ENCODE data around the gene COMP.

COMP gene

GRCh38 chr19:18759995-18760426 is 31.1 kb downstream of the COMP start:
- no peak for ATAC-seq
- TF ChIP-seq CREB5 (CRISPR knock-in tag; IDR thresholded peaks at IDR 0.05; ENCODE audit: low read depth) = no peak
- TF ChIP-seq TOX (CRISPR knock-in tag; IDR thresholded peaks at IDR 0.05; ENCODE audit: borderline replicate concordance) = no peak
- no peak for TF ChIP-seq ARNTL (CRISPR knock-in tag; IDR thresholded peaks at IDR 0.05; ENCODE audit: borderline replicate concordance, low read depth)
- TF ChIP-seq ZNF70 (CRISPR knock-in tag; IDR thresholded peaks at IDR 0.05) = no peak
- TF ChIP-seq ZNF565 (CRISPR knock-in tag; conservative IDR thresholded peaks at IDR 0.05; ENCODE audit: low read depth) = no peak
- no peak for TF ChIP-seq BACH2 (CRISPR knock-in tag; IDR thresholded peaks at IDR 0.05; ENCODE audit: borderline replicate concordance)
- no peak for TF ChIP-seq ESRRG (CRISPR knock-in tag; IDR thresholded peaks at IDR 0.05)
- TF ChIP-seq ZFP30 (CRISPR knock-in tag; IDR thresholded peaks at IDR 0.05) = no peak
- no peak for TF ChIP-seq OSR1 (CRISPR knock-in tag; IDR thresholded peaks at IDR 0.05)
- TF ChIP-seq CSDC2 (CRISPR knock-in tag; IDR thresholded peaks at IDR 0.05) = no peak
- no peak for TF ChIP-seq TCF4 (CRISPR knock-in tag; IDR thresholded peaks at IDR 0.05; ENCODE audit: borderline replicate concordance)
- no peak for TF ChIP-seq RARB (CRISPR knock-in tag; IDR thresholded peaks at IDR 0.05)
- TF ChIP-seq TSHZ2 (CRISPR knock-in tag; IDR thresholded peaks at IDR 0.05) = no peak

GRCh38 chr19:18759304-18759994 is 31.7 kb downstream of the COMP start:
- ATAC-seq = no peak
- TF ChIP-seq ZC3H10 (CRISPR knock-in tag; IDR thresholded peaks at IDR 0.05) (no peak), CREB5 (CRISPR knock-in tag; IDR thresholded peaks at IDR 0.05; ENCODE audit: low read depth) (no peak), CSRNP3 (CRISPR knock-in tag; IDR thresholded peaks at IDR 0.05) (no peak), TOX (CRISPR knock-in tag; IDR thresholded peaks at IDR 0.05; ENCODE audit: borderline replicate concordance) (no peak), ZNF70 (CRISPR knock-in tag; IDR thresholded peaks at IDR 0.05) (no peak), PPARA (CRISPR knock-in tag; IDR thresholded peaks at IDR 0.05; ENCODE audit: borderline replicate concordance) (no peak), SNAI2 (CRISPR knock-in tag; IDR thresholded peaks at IDR 0.05) (no peak), ZNF8 (CRISPR knock-in tag; IDR thresholded peaks at IDR 0.05) (no peak), RARB (CRISPR knock-in tag; IDR thresholded peaks at IDR 0.05) (no peak), BACH2 (CRISPR knock-in tag; IDR thresholded peaks at IDR 0.05; ENCODE audit: borderline replicate concordance) (no peak), OSR1 (CRISPR knock-in tag; IDR thresholded peaks at IDR 0.05) (no peak), TSHZ2 (CRISPR knock-in tag; IDR thresholded peaks at IDR 0.05) (no peak), POU6F1 (CRISPR knock-in tag; IDR thresholded peaks at IDR 0.05; ENCODE audit: borderline replicate concordance, low read depth) (no peak), ZFP3 (CRISPR knock-in tag; IDR thresholded peaks at IDR 0.05) (no peak), ZNF565 (CRISPR knock-in tag; conservative IDR thresholded peaks at IDR 0.05; ENCODE audit: low read depth) (no peak), GLIS3 (CRISPR knock-in tag; IDR thresholded peaks at IDR 0.05) (no peak), CSDC2 (CRISPR knock-in tag; IDR thresholded peaks at IDR 0.05) (no peak), TCF4 (CRISPR knock-in tag; IDR thresholded peaks at IDR 0.05; ENCODE audit: borderline replicate concordance) (no peak), ARNTL (CRISPR knock-in tag; IDR thresholded peaks at IDR 0.05; ENCODE audit: borderline replicate concordance, low read depth) (no peak)

All from SK-N-SH treated with all-trans-retinoic acid at 6 μM for 48 hours (cell line).